K562 (cell line): ENCODE measurements around the gene SCYGR3. TPM values are rescaled to one million over a fixed set of nuclear protein-coding genes. Genes with fewer than 3 reads are reported as not detected.

Experiments
- ATAC-seq: fragments of 200-7000 bp; cut with Tn5 transposase; 3 replicates; pipeline ENCODE4 v1.9.1; 2020; ENCODE audit warnings: moderate library complexity
- BruUV-seq: library from RNA; stranded (reverse); fragments of 400-500 nt; replicated peaks from 2 replicates; lab custom pipeline; 2021; lab: Mats Ljungman, UMichigan
- CTCF ChIA-PET: fragments of 300-600 bp; formaldehyde crosslinking; extraction: SDS; loops from one replicate; lab custom pipeline; 2021; ENCODE audit warnings: low intra/inter-chr PET ratio; lab: Yijun Ruan, JAX
- POLR2A ChIA-PET: fragments of 300-600, 350-650 bp; sonication (Branson Sonifier 250); formaldehyde crosslinking; extraction: SDS; loops from one replicate; lab custom pipeline; 2021; ENCODE audit warnings: antibody characterized with exemption, inconsistent platforms; lab: Yijun Ruan, JAX
- DNase-seq, 4 experiments: peaks; one replicate each; pipeline versions ENCODE4 v3.0.0 to v3.0.0-alpha.2; 2011 to 2018; ENCODE audit warnings: low spot score in 3 of 4, mixed read lengths in 3 of 4; ENCODE audit errors: extremely low read depth in 1 of 4
- FAIRE-seq: peaks from 2 replicates; lab custom pipeline; 2011; peaks lifted over from hg19 to GRCh38; lab: Jason Lieb, UNC
- H2AFZ ChIP-seq: 2 replicates; pipeline ENCODE4 v1.6.0; 2011; ENCODE audit warnings: low read depth, low read length, control low read depth, inconsistent platforms
- H3K27ac ChIP-seq: fragments of 200-600 bp; 3 replicates; pipeline ENCODE4 v1.8.0; 2011; ENCODE audit warnings: low read depth, mild to moderate bottlenecking, control low read depth, inconsistent platforms, low read length, moderate library complexity, mixed read lengths; ENCODE audit errors: extremely low read depth
- H3K27me3 ChIP-seq, 2 experiments: fragments of 300-600 bp in 1 of 2; 2 replicates in 1 of 2; 3 replicates in 1 of 2; pipeline versions ENCODE4 v1.6.0 to v1.8.0; 2011; ENCODE audit warnings: inconsistent platforms in 2 of 2, low read length in 2 of 2, mild to moderate bottlenecking in 1 of 2, mixed read lengths in 1 of 2, moderate library complexity in 1 of 2; ENCODE audit not compliant: control insufficient read depth in 2 of 2, insufficient read depth in 2 of 2
- H3K36me3 ChIP-seq: fragments of 300-600 bp; 3 replicates; pipeline ENCODE4 v1.8.0; 2011; ENCODE audit warnings: mild to moderate bottlenecking, low read length, inconsistent platforms; ENCODE audit not compliant: control insufficient read depth, insufficient read depth
- H3K4me1 ChIP-seq, 2 experiments: fragments of 200-600 bp in 1 of 2; replicated peaks in 1 of 2; 2 replicates in 1 of 2; 3 replicates in 1 of 2; pipeline versions ENCODE4 v1.5.1 to v1.8.0; 2011; ENCODE audit warnings: inconsistent platforms in 2 of 2, low read length in 2 of 2, mild to moderate bottlenecking in 1 of 2, mixed read lengths in 1 of 2, moderate library complexity in 1 of 2; ENCODE audit not compliant: control insufficient read depth in 2 of 2, insufficient read depth in 2 of 2
- H3K4me2 ChIP-seq: 2 replicates; pipeline ENCODE4 v1.6.1; 2011; ENCODE audit warnings: low read length, control low read depth, inconsistent platforms, mixed read lengths; ENCODE audit not compliant: insufficient read depth
- H3K4me3 ChIP-seq: fragments of 200-600 bp; sonication (generic), shearing (Covaris generic); 2 replicates; pipeline ENCODE4 v1.5.1; 2016; ENCODE audit warnings: control low read depth, inconsistent platforms
- H3K79me2 ChIP-seq: fragments of 200-600 bp; 3 replicates; pipeline ENCODE4 v1.8.0; 2011; ENCODE audit warnings: low read length, inconsistent platforms; ENCODE audit not compliant: control insufficient read depth, insufficient read depth
- H3K9ac ChIP-seq, 2 experiments: 2 replicates each; pipeline versions ENCODE4 v1.6.0 to v1.6.1; 2011; ENCODE audit warnings: low read depth in 2 of 2, low read length in 2 of 2, control low read depth in 1 of 2, inconsistent platforms in 1 of 2, mild to moderate bottlenecking in 1 of 2, mixed read lengths in 1 of 2; ENCODE audit not compliant: insufficient read depth in 1 of 2
- H3K9me1 ChIP-seq: one replicate; pipeline ENCODE4 v1.6.0; 2011; ENCODE audit warnings: inconsistent platforms, mild to moderate bottlenecking, low read length, moderate library complexity; ENCODE audit not compliant: control insufficient read depth, insufficient read depth
- H3K9me3 ChIP-seq: replicated peaks from 2 replicates; pipeline ENCODE4 v1.5.1; 2011; ENCODE audit warnings: low read depth, low read length, inconsistent platforms; ENCODE audit not compliant: control insufficient read depth, insufficient read depth
- H4K20me1 ChIP-seq: replicated peaks from 2 replicates; pipeline ENCODE4 v1.6.1; 2011; ENCODE audit warnings: low read length, inconsistent platforms, mixed read lengths; ENCODE audit not compliant: control insufficient read depth, insufficient read depth
- CHCHD3 ChIP-seq: fragments of 250-450 bp; sonication (Bioruptor Pico); IDR thresholded peaks from 2 replicates; pipeline ENCODE4 v2.1.2; 2022; ENCODE audit warnings: mild to moderate bottlenecking
- CREM ChIP-seq: IDR thresholded peaks from 2 replicates; pipeline ENCODE4 v1.6.1; 2014; ENCODE audit warnings: antibody characterized with exemption, low read depth
- CUX1 ChIP-seq: fragments of 200-800 bp; sonication (Bioruptor generic); IDR thresholded peaks from 2 replicates; pipeline ENCODE4 v1.6.1; 2016; ENCODE audit warnings: missing genetic modification characterization, missing compliant biosample characterization
- FOXA1 ChIP-seq: fragments of 450-650 bp; IDR thresholded peaks from 2 replicates; pipeline ENCODE4 v1.6.1; 2016; ENCODE audit warnings: mild to moderate bottlenecking, borderline replicate concordance
- HMGN3 ChIP-seq: IDR thresholded peaks from 2 replicates; pipeline ENCODE4 v1.6.1; 2011; ENCODE audit warnings: borderline replicate concordance, low read depth, mild to moderate bottlenecking, mixed read lengths, low read length; ENCODE audit not compliant: insufficient read length; ENCODE audit errors: extremely low read depth
- KDM5B ChIP-seq: fragments of 200-600 bp; sonication (generic); IDR thresholded peaks from 2 replicates; pipeline ENCODE4 v1.6.1; 2012; ENCODE audit warnings: low read depth, mild to moderate bottlenecking, moderate library complexity, low read length, control low read depth, inconsistent platforms; ENCODE audit not compliant: insufficient replicate concordance
- ZBTB7A ChIP-seq: IDR thresholded peaks from 2 replicates; pipeline ENCODE4 v1.6.1; 2011; ENCODE audit warnings: low read depth, mild to moderate bottlenecking, low read length, moderate library complexity, borderline replicate concordance; ENCODE audit not compliant: control insufficient read depth
- ZC3H11A ChIP-seq: IDR thresholded peaks from 2 replicates; pipeline ENCODE4 v1.6.1; 2012; ENCODE audit warnings: low read depth, low read length, improper control_type of control experiment
- ZNF124 ChIP-seq: sonication (generic); formaldehyde crosslinking; IDR thresholded peaks from 2 replicates; pipeline ENCODE4 v1.8.1; 2022; ENCODE audit warnings: missing genetic modification reagents
- ZNF384 ChIP-seq: IDR thresholded peaks from 2 replicates; pipeline ENCODE4 v1.6.1; 2012; ENCODE audit warnings: low read depth, low read length, improper control_type of control experiment
- in situ Hi-C: fragments of 300-500 bp; cut with MboI; formaldehyde crosslinking; loops from 4 replicates; pipeline ENCODE4 v1.15.0; 2018; ENCODE audit warnings: inconsistent platforms, mixed read lengths
- intact Hi-C: fragments of 100-400 bp; cut with micrococcal nuclease; formaldehyde crosslinking; loops from 2 replicates; pipeline ENCODE4 v1.14.2; 2022
- polyA plus RNA-seq, 8 experiments: library from polyadenylated mRNA; depleted of rRNA in 4 of 8; stranded (reverse) in 5 of 8; unstranded in 3 of 8; fragments of >200 nt; fragmentation: Nextera tagmentation in 2 of 8; fragmentation: Illumina TruSeq in 1 of 8; extraction: Ambion mirVana in 2 of 8; extraction: Trizol in 1 of 8; gene quantifications; 2 replicates each; pipeline versions ENCODE4 v1.2.1 to v1.2.3, GENCODE V29; 2011 to 2014; ENCODE audit warnings: inconsistent platforms in 1 of 8, missing spikeins in 1 of 8
- total RNA-seq, 7 experiments: library from RNA; depleted of rRNA in 6 of 7; stranded (reverse); fragments of >200 nt in 6 of 7; fragmentation: Illumina TruSeq in 2 of 7; extraction: Trizol in 2 of 7; gene quantifications; 2 replicates each; pipeline versions ENCODE4 v1.2.1 to v1.2.3, GENCODE V29; 2011 to 2021; ENCODE audit warnings: low replicate concordance in 1 of 7
- TF ChIP-seq, protein P1 (sequence below): sonication (generic); formaldehyde crosslinking; IDR thresholded peaks from 2 replicates; pipeline ENCODE4 v1.8.0; 2022; ENCODE audit warnings: mild to moderate bottlenecking, low read depth, missing genetic modification reagents

Gene SCYGR3
- total and polyA plus RNA-seq, 9 of the 15 experiments (the other 6 are each of a cell fraction or from before 2014, with no cell fraction given), result not detected

- TF ChIP-seq CUX1, result no peak
- no peak for TF ChIP-seq CHCHD3 (CRISPR knock-in tag)
- no peak for TF ChIP-seq FOXA1
- TF ChIP-seq, protein P1, sequence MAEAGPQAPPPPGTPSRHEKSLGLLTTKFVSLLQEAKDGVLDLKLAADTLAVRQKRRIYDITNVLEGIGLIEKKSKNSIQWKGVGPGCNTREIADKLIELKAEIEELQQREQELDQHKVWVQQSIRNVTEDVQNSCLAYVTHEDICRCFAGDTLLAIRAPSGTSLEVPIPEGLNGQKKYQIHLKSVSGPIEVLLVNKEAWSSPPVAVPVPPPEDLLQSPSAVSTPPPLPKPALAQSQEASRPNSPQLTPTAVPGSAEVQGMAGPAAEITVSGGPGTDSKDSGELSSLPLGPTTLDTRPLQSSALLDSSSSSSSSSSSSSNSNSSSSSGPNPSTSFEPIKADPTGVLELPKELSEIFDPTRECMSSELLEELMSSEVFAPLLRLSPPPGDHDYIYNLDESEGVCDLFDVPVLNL (CRISPR knock-in tag), result no peak
- no peak for TF ChIP-seq ZNF384
Measured at GRCh38 chr2:227597998-227598397, 16.6 kb downstream of the SCYGR3 start (continued).

DNA sequence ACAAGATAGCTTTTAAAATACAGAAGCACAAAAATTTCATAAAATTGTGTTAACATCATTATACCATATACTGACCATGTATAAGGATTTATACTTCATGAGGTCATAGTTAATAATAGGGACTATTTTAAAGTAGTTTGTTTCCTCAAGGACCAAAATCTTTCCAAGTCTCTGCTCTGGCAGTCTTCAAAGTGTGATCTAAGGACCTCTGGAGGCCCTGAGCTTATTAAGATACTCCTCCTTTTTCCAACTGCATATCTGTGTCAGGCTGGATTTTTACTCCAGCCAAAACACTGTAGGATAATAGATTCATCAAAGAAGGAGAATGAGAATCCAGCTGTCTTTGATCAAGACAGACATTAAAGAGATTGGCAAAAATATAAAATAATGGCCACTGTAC lies 17.6 kb downstream of the SCYGR3 start:
- no TSS peak for BruUV-seq
- no peaks in the 10 kb centered on the region for H4K20me1 ChIP-seq
- ATAC-seq (no peak), DNase-seq (no peak), FAIRE-seq (no peak)
- H3K9ac ChIP-seq, result no peak overlapping the region
- no peaks in the 10 kb centered on the region for H3K79me2 ChIP-seq
- CTCF ChIA-PET, result no interaction called here
- no peak overlapping the region for H3K4me3 ChIP-seq
- H3K4me1 ChIP-seq, result no peaks in the 10 kb centered on the region
- peaks cover 0 to 30% of the 10 kb centered on the region in 2 experiments; a peak in 2 of 5 replicates for H3K27me3 ChIP-seq
- H2AFZ ChIP-seq, result no peak overlapping the region
- in situ Hi-C loops, result no loop called here
- POLR2A ChIA-PET, result no interaction called here
- intact Hi-C loops, result no loop called here
- no peaks in the 10 kb centered on the region for H3K9me3 ChIP-seq
- no peaks in the 10 kb centered on the region for H3K36me3 ChIP-seq
- no peaks in the 10 kb centered on the region for H3K9me1 ChIP-seq
- TF ChIP-seq KDM5B (no peak), CREM (no peak), ZNF124 (CRISPR knock-in tag) (no peak), HMGN3 (no peak), ZBTB7A (no peak), ZC3H11A (no peak)
- H3K4me2 ChIP-seq, result no peak overlapping the region
- H3K27ac ChIP-seq, result no peak overlapping the region
